CD4-positive, CD25-positive, alpha-beta regulatory T cell (primary cell): Measurements from ENCODE around the gene CCDC12. TPM values are rescaled to one million over a fixed set of nuclear protein-coding genes. Genes with fewer than 3 reads are reported as not detected.

ENCODE experiments used
- ATAC-seq, 2 donors: fragments of 150-1000 bp; cut with Tn5 transposase; one replicate each; pipeline ENCODE4 v1.10.0; 2021; ENCODE audit warnings: low read depth in 2 of 2, moderate number of reproducible peaks in 2 of 2, moderate library complexity in 1 of 2
- DNase-seq, 3 donors: peaks; one replicate each; pipeline versions ENCODE4 v3.0.0 to v3.0.0-alpha.2; 2012 to 2022; ENCODE audit warnings: mixed read lengths in 1 of 3
- H3K27ac ChIP-seq: one replicate; pipeline ENCODE4 v1.7.0; 2013; ENCODE audit warnings: mild to moderate bottlenecking, low read length; ENCODE audit not compliant: insufficient read depth, poor library complexity, severe bottlenecking
- H3K27me3 ChIP-seq: one replicate; pipeline ENCODE4 v1.7.0; 2013; ENCODE audit warnings: low read length; ENCODE audit not compliant: control insufficient read depth, insufficient read depth
- H3K36me3 ChIP-seq: one replicate; pipeline ENCODE4 v1.7.0; 2013; ENCODE audit warnings: mild to moderate bottlenecking, low read length, moderate library complexity; ENCODE audit not compliant: control insufficient read depth, insufficient read depth
- H3K4me1 ChIP-seq: 2 replicates; pipeline ENCODE4 v1.7.0; 2013; ENCODE audit warnings: mild to moderate bottlenecking, low read length; ENCODE audit not compliant: insufficient read depth, control insufficient read depth, poor library complexity, severe bottlenecking
- H3K4me3 ChIP-seq: one replicate; pipeline ENCODE4 v1.7.0; 2013; ENCODE audit warnings: low read depth, mild to moderate bottlenecking, low read length, moderate library complexity
- H3K9me3 ChIP-seq, 2 experiments: 1 replicate in 1 of 2; 2 replicates in 1 of 2; pipeline ENCODE4 v1.7.0; 2013; ENCODE audit warnings: low read length in 2 of 2, mild to moderate bottlenecking in 1 of 2, moderate library complexity in 1 of 2; ENCODE audit not compliant: control insufficient read depth in 2 of 2
- H3K27ac Mint-ChIP-seq, 3 donors: one replicate each; pipeline ENCODE4 v1.8.0; 2020 to 2022; ENCODE audit warnings: mild to moderate bottlenecking in 3 of 3, mixed read lengths in 3 of 3, moderate library complexity in 2 of 3
- H3K27me3 Mint-ChIP-seq: one replicate; pipeline ENCODE4 v1.8.0; 2022; ENCODE audit warnings: mild to moderate bottlenecking, mixed read lengths
- H3K36me3 Mint-ChIP-seq: one replicate; pipeline ENCODE4 v1.8.0; 2020; ENCODE audit warnings: mixed read lengths
- H3K4me1 Mint-ChIP-seq, 4 donors: one replicate each; pipeline ENCODE4 v1.8.0; 2020 to 2022; ENCODE audit warnings: mixed read lengths in 4 of 4, mild to moderate bottlenecking in 1 of 4
- H3K4me3 Mint-ChIP-seq, 4 donors: one replicate each; pipeline ENCODE4 v1.8.0; 2020 to 2022; ENCODE audit warnings: mild to moderate bottlenecking in 4 of 4, mixed read lengths in 4 of 4, moderate library complexity in 3 of 4
- H3K9me3 Mint-ChIP-seq, 7 donors: one replicate each; pipeline ENCODE4 v1.8.0; 2020 to 2022; ENCODE audit warnings: mixed read lengths in 7 of 7, mild to moderate bottlenecking in 3 of 7, moderate library complexity in 2 of 7
- polyA plus RNA-seq, 4 donors: library from polyadenylated mRNA; unstranded; fragments of 300-500 nt; fragmentation: Illumina TruSeq; gene quantifications; one replicate each; pipeline ENCODE4 v1.2.3, GENCODE V29; 2021
- total RNA-seq: library from RNA; stranded (reverse); gene quantifications from one replicate; pipeline ENCODE4 v1.2.3, GENCODE V29; 2022

The CCDC12 gene
- total and polyA plus RNA-seq, 5 donors from 2014 or later, result 71.8 to 116 (median 104) TPM

- peaks cover 8% of the 10 kb centered on the region for H3K36me3 Mint-ChIP-seq
- H3K4me3 Mint-ChIP-seq, result peak overlapping the region in 1 of 4 donors; percentile 63
- Histone ChIP-seq H3K27ac (no peak overlapping the region), H3K36me3 (peaks cover 60% of the 10 kb centered on the region), H3K4me1 (peaks cover 35% of the 10 kb centered on the region), H3K9me3 (no peaks in the 10 kb centered on the region), H3K27me3 (no peaks in the 10 kb centered on the region), H3K4me3 (no peak overlapping the region)
- peaks cover 0 to 54% (median 27%) of the 10 kb centered on the region in 4 donors for H3K4me1 Mint-ChIP-seq
- H3K9me3 Mint-ChIP-seq, result no peaks in the 10 kb centered on the region
- ATAC-seq, result no peak
- H3K27ac Mint-ChIP-seq, result no peak overlapping the region
- H3K27me3 Mint-ChIP-seq, result no peaks in the 10 kb centered on the region
- DNase-seq, result no peak
Observed at GRCh38 chr3:46991406-46992165, 15.0 kb upstream of the CCDC12 start.

DNA sequence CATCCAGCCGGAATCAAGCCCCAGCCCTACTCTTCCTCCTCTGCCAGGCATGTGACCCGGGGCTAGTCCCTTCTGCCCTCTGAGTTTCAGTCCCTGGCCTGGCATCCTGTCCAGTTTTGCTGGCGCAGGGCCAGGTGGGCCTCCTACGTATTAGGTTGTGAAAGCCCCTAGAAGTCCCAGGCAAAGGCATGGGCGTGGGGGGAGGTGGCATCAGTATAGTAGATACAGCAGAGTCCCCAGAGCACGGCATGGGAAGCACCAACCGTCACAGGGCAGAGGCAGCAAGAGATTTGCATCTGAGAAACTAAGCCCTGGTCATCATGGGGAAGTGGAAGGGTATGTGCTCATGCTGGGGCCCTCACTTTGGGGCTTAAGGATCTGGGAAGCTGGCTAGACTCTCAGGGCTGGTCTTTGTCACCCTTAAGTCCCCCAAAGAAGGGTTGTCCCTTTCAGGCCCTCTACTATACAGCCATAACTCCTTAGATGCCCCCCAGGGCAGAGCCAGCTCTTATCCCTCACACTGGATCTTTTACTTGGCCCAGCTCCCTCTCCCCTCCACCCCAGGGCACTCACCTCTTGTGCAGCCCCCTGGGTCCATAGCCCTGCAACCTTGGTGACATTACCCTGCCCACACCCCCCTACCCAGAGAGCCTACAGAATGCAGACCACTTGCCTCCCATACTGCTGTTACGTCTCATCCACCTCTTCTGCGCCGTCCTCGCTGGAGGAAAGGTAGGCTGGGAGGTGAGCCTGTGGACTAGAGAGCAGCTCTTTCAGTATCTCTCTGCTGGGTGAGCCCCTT is 14.2 kb upstream of the CCDC12 start:
- H3K36me3 Mint-ChIP-seq, result peaks cover 8% of the 10 kb centered on the region
- H3K4me3 ChIP-seq, result no peak overlapping the region
- H3K36me3 ChIP-seq, result peaks cover 53% of the 10 kb centered on the region
- no peaks in the 10 kb centered on the region for H3K27me3 Mint-ChIP-seq
- peak overlapping the region; percentile 46 to 84 (median 69) for H3K27ac Mint-ChIP-seq
- ATAC-seq (no peak), DNase-seq (no peak)
- no peaks in the 10 kb centered on the region for H3K9me3 ChIP-seq
- H3K9me3 Mint-ChIP-seq, result no peaks in the 10 kb centered on the region
- H3K4me1 ChIP-seq, result peaks cover 43% of the 10 kb centered on the region
- H3K4me1 Mint-ChIP-seq, result peaks cover 0 to 62% (median 35%) of the 10 kb centered on the region in 4 donors
- peak overlapping the region in 3 of 4 donors; percentile 41 to 70 (median 51) for H3K4me3 Mint-ChIP-seq
- H3K27me3 ChIP-seq, result no peaks in the 10 kb centered on the region
- H3K27ac ChIP-seq, result no peak overlapping the region

DNA sequence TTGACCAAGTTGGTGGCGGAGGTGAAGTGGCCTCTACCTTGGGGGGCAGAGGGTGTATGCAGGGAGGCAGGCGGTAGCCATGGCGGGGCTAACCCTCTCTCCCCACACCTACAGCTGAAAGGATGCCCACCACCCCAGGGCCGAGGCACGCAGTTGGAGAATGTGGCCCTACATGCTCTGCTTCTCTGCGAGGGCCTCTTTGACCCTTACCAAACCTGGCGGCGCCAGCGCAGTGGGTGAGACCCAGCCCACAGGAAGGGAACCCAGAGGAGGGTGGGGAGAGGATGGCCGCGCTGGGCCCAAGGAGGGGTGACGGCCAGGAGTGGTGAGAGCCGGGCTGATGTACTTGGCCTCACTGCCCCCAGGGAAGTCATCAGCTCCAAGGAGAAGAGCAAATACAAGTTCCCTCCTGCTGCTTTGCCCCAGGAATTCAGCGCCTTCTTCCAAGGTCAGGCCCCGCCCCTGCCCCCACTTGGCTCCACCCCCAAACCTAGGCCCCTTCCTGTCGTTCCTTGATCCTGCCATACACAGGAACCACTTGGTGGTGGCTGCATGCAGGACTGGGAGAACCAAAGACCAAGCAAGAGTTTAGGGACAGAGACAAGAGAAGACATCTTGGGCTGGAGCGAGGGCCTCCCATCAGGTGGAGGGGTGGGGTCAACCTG is 12.7 kb upstream of the CCDC12 start:
- Histone ChIP-seq H3K4me1 (peaks cover 58% of the 10 kb centered on the region), H3K9me3 (no peaks in the 10 kb centered on the region), H3K36me3 (peaks cover 42% of the 10 kb centered on the region), H3K27me3 (no peaks in the 10 kb centered on the region), H3K27ac (peak overlapping the region; percentile 38), H3K4me3 (no peak overlapping the region)
- no peaks in the 10 kb centered on the region for H3K9me3 Mint-ChIP-seq
- no peaks in the 10 kb centered on the region for H3K27me3 Mint-ChIP-seq
- peaks cover 0 to 77% (median 45%) of the 10 kb centered on the region in 4 donors for H3K4me1 Mint-ChIP-seq
- H3K36me3 Mint-ChIP-seq, result peaks cover 11% of the 10 kb centered on the region
- DNase-seq (no peak), ATAC-seq (no peak)
- peak overlapping the region; percentile 2 to 91 (median 54) for H3K4me3 Mint-ChIP-seq
- peak overlapping the region; percentile 66 to 92 (median 90) for H3K27ac Mint-ChIP-seq

GRCh38 chr3:46988616-46989015 is 12.1 kb upstream of the CCDC12 start:
- Histone ChIP-seq H3K4me3 (peak overlapping the region; percentile 51), H3K4me1 (peaks cover 63% of the 10 kb centered on the region), H3K27ac (peak overlapping the region; percentile 77), H3K36me3 (peaks cover 36% of the 10 kb centered on the region), H3K9me3 (no peaks in the 10 kb centered on the region), H3K27me3 (no peaks in the 10 kb centered on the region)
- Mint-ChIP-seq H3K27ac (peak overlapping the region; percentile 90 to 92 (median 91)), H3K4me1 (peaks cover 0 to 83% (median 45%) of the 10 kb centered on the region in 4 donors), H3K4me3 (peak overlapping the region; percentile 2 to 91 (median 54)), H3K27me3 (no peaks in the 10 kb centered on the region), H3K36me3 (peaks cover 11% of the 10 kb centered on the region), H3K9me3 (no peaks in the 10 kb centered on the region)
- DNase-seq (no peak), ATAC-seq (no peak)

- H3K36me3 Mint-ChIP-seq, result peaks cover 11% of the 10 kb centered on the region
- no peaks in the 10 kb centered on the region for H3K27me3 Mint-ChIP-seq
- H3K4me3 ChIP-seq, result peak overlapping the region; percentile 61
- H3K9me3 ChIP-seq, result no peaks in the 10 kb centered on the region
- peak overlapping the region; percentile 77 for H3K27ac ChIP-seq
- H3K27ac Mint-ChIP-seq, result peak overlapping the region; percentile 92 to 97 (median 95)
- no peaks in the 10 kb centered on the region for H3K27me3 ChIP-seq
- peak; percentile 98 to 99 for ATAC-seq
- H3K4me1 ChIP-seq, result peaks cover 71% of the 10 kb centered on the region
- peaks cover 0 to 88% (median 46%) of the 10 kb centered on the region in 4 donors for H3K4me1 Mint-ChIP-seq
- DNase-seq, result peak; percentile 83 to 97 (median 91)
- peak overlapping the region; percentile 85 to 93 (median 90) for H3K4me3 Mint-ChIP-seq
- H3K9me3 Mint-ChIP-seq, result no peaks in the 10 kb centered on the region
- peaks cover 29% of the 10 kb centered on the region for H3K36me3 ChIP-seq
Observed at GRCh38 chr3:46987743-46988401, 11.3 kb upstream of the CCDC12 start.

DNA sequence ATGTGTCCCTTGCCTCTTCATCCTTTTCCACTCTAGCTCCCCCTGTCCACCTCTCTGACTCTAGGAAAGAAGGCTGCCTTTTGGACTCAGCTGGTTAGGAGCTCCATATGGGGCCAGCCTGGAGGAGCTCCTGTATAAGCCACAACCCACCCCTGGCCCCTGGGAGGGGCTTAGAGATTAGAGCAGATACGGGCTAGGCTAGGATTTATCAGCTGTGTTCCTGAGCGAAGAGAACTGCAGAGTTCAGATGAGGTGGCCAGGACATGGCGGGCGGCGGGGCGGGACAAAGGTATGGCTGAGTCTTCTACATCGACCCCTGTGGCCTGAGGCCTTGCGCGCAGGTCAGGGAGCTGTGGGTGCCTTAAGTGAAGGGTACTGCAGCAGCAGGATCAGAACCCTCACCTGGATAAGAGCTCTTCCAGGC is 10.8 kb upstream of the CCDC12 start:
- H3K36me3 ChIP-seq, result peaks cover 25% of the 10 kb centered on the region
- Mint-ChIP-seq H3K4me1 (peaks cover 0 to 90% (median 51%) of the 10 kb centered on the region in 4 donors), H3K36me3 (peaks cover 13% of the 10 kb centered on the region), H3K27ac (peak overlapping the region; percentile 92 to 97 (median 95)), H3K9me3 (no peaks in the 10 kb centered on the region), H3K4me3 (peak overlapping the region; percentile 85 to 93 (median 90)), H3K27me3 (no peaks in the 10 kb centered on the region)
- peak overlapping the region; percentile 61 for H3K4me3 ChIP-seq
- H3K27ac ChIP-seq, result peak overlapping the region; percentile 77
- H3K27me3 ChIP-seq, result no peaks in the 10 kb centered on the region
- peaks cover 76% of the 10 kb centered on the region for H3K4me1 ChIP-seq
- ATAC-seq (peak; percentile 0 to 3), DNase-seq (peak in 1 of 3 donors; percentile 23)
- no peaks in the 10 kb centered on the region for H3K9me3 ChIP-seq

- H3K27ac Mint-ChIP-seq, result peak overlapping the region; percentile 92 to 97 (median 95)
- Histone ChIP-seq H3K27ac (peak overlapping the region; percentile 77), H3K27me3 (no peaks in the 10 kb centered on the region), H3K4me3 (peak overlapping the region; percentile 61), H3K36me3 (peaks cover 23% of the 10 kb centered on the region), H3K4me1 (peaks cover 81% of the 10 kb centered on the region), H3K9me3 (no peaks in the 10 kb centered on the region)
- peaks cover 0 to 93% (median 53%) of the 10 kb centered on the region in 4 donors for H3K4me1 Mint-ChIP-seq
- H3K27me3 Mint-ChIP-seq, result no peaks in the 10 kb centered on the region
- ATAC-seq (no peak), DNase-seq (no peak)
- peaks cover 13% of the 10 kb centered on the region for H3K36me3 Mint-ChIP-seq
- peak overlapping the region; percentile 85 to 93 (median 90) for H3K4me3 Mint-ChIP-seq
- H3K9me3 Mint-ChIP-seq, result no peaks in the 10 kb centered on the region
Observed at GRCh38 chr3:46986782-46987310, 10.3 kb upstream of the CCDC12 start.
